ENCODE results near the gene SLC22A17.

SLC22A17 gene

DNA sequence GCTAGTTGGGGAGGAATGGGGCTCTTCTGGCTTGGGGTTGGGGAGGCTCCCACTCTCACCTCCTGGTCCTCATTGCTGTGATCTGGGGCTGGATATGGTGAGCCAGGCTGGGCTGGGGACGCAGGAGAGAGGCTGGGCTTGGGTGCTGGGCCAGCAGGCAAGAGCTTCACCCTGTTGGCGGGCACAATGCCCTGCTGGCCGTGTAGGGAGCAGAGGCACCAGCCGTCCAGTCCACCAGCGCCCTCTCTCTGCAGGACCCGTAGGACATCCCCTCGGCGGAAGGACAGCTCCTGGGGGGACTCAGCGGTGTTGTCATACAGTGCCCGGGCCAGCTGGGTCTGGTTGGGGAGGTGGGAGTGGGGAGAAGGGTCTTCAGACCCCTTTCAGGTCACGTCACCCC is 7.8 kb upstream of the SLC22A17 start:
- no peak for DNase-seq

GRCh38 chr14:23359722-23360447 is 7.2 kb upstream of the SLC22A17 start:
- no peak for DNase-seq

DNA sequence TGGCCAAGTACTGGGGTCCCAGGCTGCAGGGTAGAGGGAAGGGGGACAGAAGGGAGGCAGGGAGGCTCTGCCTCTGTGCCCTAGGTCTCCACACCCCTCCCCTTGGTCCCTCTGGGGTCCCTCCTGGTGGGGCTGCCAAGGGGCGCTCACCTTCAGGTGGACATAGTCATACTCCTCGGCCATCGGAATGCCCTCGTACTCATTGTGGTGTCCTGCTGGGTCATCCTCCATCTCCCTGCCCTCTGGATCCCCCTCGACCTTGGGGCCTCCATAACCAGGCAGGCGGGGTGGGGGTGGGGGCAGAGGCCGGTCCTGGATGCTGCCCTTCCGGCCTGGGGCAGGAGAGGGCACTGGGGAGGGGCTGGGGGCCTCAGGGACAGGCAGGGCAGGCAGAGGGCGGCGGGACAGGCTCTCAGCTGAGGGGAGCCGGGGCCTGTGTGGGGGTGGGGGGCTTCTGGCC is 6.5 kb upstream of the SLC22A17 start:
- no peak for DNase-seq

GRCh38 chr14:23358553-23359166 is 6.0 kb upstream of the SLC22A17 start:
- no peak for DNase-seq

DNA sequence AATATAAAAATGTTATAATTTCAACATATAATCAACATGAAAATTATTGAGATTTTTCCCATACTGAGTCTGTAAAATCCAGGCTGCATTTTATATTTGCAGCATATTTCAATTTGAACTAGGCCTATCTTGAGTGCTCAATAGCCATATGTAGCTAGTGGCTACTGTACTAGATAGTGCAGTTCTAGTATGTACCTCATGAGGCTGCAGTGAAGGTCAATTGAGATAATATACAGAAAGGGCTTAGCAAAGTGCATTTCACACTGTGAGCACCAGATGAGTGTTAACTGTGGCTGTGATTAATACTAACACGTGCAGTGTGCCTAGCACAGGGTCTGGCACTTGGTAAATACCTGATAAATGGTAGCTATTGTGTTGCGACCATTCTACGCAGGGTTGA is 5.4 kb upstream of the SLC22A17 start:
- no peak for DNase-seq

DNA sequence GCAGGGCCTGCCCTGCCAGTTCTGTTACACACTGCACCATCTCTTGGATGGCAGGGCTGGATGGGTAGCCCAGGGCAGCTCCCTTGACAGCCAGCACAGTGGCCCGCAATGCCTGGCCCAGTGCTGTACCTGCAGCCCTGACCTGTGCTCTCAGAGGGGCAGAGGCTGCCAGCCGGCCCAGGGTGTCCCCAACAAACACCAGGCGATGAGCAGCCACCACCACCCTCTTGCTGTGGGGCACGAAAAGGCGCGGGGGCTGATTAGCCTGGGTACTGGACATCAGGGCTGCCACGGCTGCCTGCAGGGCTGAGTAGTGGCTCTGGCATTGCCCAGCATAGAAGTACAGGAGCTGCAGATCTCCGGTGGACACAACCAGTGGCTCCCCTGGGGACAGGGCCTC is 4.6 kb upstream of the SLC22A17 start:
- no peak for DNase-seq

GRCh38 chr14:23356662-23357061 is 4.0 kb upstream of the SLC22A17 start:
- DNase-seq = no peak

- no peak for DNase-seq
These were observed 3.3 kb upstream of the SLC22A17 start for GRCh38 chr14:23355871-23356435.

DNA sequence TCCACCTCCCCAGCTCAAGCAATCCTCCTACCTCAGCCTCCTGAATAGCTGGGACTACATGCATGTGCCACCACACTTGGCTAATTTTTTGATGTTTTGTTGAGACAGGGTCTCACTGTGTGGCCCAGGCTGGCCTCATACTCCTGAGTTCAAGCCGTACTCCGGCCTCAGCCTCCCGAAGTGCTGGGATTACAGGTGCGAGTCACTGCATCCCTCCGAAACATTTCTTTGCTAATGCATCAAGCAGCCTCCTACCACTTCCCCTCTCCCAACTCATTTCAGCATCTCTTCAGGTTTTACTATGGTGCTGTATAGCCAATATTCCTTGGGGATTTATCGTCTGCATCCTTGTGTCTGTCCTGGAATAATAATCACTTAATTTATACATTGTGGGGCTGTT is 2.3 kb upstream of the SLC22A17 start:
- DNase-seq = no peak

DNA sequence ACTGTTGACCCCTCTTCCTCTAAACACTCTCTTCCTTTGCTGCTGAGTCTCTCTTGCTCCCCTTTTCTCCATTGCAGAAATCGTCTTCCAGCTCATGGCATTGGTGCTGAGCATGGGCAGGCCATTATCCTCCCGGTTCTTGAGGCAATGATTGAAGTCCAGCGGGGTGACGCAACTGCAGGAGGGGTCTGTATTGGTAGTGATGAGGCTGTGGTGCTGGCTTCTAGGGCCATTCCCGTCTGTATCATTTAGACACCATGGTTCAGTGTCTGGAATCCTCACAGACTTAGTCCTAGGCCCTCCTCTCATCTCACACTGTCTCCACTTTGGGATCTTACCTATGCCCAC is 720 bp upstream of the SLC22A17 start:
- DNase-seq = no peak

GRCh38 chr14:23351681-23352505 is 794 bp downstream of the SLC22A17 start:
- no peak for DNase-seq

- DNase-seq = no peak
These were observed 3.4 kb downstream of the SLC22A17 start for GRCh38 chr14:23349156-23349845.

DNA sequence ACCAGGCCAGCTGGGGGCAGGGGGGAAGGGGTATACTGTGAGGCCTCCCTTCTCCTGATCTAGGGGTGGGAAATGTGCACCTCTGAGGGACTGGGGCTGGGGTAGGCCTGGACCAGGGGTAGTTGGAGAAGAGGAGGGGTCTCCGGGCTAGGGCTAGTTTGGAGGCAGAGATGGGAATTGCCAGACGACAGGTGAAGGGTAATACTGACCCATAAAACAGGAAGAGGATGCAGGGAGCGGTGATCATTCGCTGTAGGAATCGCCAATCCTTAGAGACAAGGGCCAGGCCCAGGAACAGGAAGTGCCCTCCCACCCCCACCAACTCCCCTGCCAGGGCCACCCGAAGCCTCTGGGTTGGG is 4.4 kb downstream of the SLC22A17 start:
- no peak for DNase-seq

- no peak for DNase-seq
These were observed 5.0 kb downstream of the SLC22A17 start for GRCh38 chr14:23347406-23348296.

DNA sequence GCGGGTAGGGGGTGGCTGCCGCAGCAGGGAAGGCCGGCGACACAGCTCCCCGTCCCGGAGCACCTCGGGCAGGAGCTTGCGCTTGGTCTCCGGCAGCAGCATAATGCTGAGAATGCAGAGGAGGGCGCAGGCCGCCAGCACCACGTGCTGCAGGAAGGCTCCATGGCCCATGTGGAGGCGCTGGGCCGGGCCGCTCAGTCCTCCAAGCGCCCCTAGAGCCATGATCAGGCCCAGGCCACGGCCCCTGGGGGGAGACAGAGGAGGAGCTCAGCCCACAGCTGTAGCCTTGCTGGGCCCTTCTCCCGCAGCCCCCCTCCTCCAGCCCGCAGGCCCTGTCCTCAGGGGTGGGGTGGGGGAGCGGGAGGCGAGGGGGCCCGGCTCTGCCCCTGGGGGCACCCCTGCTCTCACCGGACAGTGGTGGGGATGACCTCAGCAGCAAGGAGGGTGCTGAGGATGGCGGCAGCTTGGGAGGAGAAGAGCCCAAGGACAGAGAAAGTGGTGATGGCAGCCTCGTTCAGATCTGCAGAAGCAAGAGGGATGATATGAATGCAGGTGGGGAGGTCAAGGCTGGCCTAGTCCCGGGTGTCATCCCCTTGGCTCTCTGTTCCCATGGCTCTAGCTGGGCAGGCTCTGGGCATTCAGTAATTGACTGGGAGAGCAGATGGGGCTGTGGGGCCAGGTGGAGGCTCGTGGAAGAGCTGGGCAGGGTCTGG is 5.8 kb downstream of the SLC22A17 start:
- no peak for DNase-seq

DNA sequence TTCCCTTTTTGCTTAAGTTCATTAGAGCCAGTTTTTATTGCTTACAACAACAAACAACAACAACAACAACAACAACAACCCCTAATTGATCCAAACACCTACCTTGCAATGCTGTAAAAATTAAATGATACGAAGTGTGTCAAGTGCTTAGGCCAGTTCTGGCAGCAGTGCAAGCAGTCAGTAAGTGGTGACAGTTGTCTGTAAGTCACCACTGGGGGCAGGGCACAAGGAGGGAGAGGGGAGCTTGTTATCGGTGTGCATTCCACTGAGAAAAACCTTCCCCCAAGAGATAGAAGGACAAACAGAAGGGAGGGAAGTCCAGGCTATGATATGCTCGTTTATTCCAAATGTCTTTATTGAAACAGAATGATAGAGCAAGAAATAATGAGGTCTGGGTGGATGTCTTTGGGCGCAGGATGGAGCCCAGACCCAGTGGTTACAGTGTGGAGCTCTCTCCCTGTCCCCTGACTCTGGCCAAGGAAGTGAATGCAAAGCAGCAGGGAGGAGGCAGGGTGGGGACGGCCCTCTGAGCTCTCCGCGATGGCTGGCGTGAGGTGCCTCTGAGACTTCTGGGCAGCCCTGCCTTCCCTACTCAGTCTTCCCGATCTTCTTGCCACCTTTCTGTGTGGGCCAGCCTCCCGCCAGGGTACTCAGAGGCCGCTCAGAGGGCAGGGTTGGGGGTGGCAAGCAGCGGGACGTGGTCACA is 6.5 kb downstream of the SLC22A17 start:
- no peak for DNase-seq

- no peak for DNase-seq
These were observed 8.2 kb downstream of the SLC22A17 start for GRCh38 chr14:23344481-23344880.

DNA sequence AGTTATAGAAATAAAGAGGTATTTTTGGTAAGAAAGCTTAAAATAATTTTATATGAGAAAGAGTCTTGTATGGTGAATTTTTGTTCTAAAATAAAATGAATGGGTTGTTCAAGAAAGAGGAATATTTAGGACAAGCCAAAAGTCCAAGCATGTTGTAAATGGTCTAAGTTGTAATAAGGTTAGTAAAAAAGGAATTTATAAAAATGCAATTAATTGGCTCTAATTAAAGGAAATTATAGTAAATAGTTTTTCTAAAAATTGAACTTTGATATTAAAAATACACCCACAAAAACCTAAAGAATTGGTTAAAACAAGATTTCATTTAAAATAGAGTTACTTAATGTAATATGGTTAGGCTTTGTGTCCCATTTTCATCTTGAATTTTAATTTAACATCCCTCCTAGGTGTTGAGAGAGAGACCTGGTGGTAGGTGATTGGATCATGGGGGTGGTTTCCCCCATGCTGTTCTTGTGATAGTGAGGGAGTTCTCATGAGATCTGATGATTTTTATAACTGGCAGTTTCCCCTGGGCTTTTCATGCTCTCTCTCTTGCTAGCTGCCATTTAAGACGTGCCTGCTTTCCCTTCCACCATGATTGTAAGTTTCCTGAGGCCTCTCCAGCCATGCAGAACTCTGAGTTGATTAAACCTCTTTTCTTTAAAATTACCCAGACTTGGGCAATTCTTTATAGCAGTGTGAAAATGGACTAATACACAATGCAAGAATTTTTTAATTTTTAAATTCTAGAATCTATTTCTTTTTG is 13.0 kb downstream of the SLC22A17 start:
- DNase-seq = no peak

- no peak for DNase-seq
These were observed 17.1 kb downstream of the SLC22A17 start for GRCh38 chr14:23335623-23336022.
